Activated CD8-positive, alpha-beta memory T cell treated with anti-CD3 and anti-CD28 coated beads for 48 hours (primary cell): ENCODE measurements around the gene KCNQ2.

ENCODE experiments used
- DNase-seq, 3 experiments: peaks; one replicate each; pipeline ENCODE4 v3.0.0-alpha.2; 2020; ENCODE audit warnings: low read depth in 2 of 3, low spot score in 2 of 3

Gene KCNQ2

GRCh38 chr20:63359937-63360849 lies 112.3 kb downstream of the KCNQ2 start:
- DNase-seq, result no peak

GRCh38 chr20:63359164-63359934 lies 113.1 kb downstream of the KCNQ2 start:
- DNase-seq, result no peak

DNA sequence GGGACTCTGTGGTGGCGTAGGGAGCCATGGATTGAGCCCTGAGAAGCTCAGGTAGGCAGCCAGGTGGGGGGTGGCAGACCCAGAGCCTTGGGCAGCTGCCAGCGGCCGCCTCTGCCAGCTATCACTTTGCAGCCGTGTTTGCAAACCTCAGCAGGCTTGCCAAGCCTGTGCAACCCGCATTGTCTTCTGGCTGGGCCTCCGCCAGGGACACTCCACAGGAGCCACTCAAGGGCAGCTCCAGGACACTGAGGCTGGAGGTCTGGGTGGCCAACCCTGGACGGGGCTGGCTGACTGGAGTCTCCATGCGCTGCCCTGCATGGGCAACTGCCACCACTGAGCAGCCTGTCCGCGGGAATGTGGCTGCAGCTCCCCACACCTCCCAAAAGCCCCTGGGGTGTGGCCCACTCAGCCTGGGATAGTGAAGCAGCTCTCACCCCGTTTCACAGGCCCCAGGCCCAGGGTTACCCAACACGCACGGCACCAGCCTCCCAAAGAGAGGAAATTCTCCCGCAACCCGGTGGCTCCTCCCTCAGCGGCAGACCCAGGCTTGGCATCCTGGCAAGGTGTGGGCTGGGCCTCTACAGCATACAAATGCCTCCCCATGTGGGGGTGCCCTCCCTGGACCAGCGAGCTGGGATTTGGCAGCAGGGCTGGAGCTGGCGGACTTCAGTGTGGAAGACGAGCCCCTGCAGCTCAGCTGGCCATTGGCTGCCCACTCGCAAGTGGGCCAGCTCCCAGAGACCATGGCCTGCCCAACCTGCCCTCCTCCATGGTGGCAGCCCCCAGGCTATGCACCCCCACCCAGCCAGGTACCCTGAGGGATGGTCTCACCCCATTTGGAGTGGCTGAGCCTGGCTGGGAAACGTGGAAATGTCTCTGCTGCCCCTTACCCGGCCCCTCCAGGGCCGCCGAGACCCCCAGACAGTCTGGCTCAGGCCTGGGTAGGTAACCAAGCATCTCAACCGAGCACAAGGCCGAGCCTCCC lies 114.2 kb downstream of the KCNQ2 start:
- no peak for DNase-seq

GRCh38 chr20:63356931-63357879 lies 115.2 kb downstream of the KCNQ2 start:
- no peak for DNase-seq

- DNase-seq, result no peak
These were observed 115.9 kb downstream of the KCNQ2 start for GRCh38 chr20:63356511-63356910.

DNA sequence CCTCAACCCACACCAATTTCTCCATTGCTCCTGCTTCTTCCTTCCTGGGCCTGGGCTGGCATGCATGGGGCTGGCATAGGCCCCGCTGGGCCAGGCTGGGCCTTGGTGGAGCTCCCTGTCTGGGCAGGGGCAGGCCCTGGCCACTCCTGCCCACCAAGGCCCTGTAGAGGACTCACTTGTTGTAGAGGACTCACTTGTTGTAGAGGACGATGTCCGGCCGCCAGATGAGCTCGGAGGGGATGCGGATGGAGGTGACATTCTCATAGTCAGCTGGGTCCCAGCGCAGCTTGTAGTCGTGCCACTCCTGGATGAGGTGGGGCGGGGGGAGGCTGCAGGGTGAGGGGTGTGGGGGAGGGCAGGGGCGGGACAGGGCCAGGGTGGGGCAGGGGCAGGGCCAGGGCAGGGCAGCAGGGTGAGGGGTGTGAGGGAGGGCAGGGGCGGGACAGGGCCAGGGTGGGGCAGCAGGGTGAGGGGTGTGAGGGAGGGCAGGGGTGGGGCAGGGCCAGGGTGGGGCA lies 116.6 kb downstream of the KCNQ2 start:
- no peak for DNase-seq

- no peak for DNase-seq
These were observed 117.7 kb downstream of the KCNQ2 start for GRCh38 chr20:63354636-63355350.

GRCh38 chr20:63352811-63353221 lies 119.6 kb downstream of the KCNQ2 start:
- no peak for DNase-seq

GRCh38 chr20:63351811-63352591 lies 120.5 kb downstream of the KCNQ2 start:
- DNase-seq, result no peak

DNA sequence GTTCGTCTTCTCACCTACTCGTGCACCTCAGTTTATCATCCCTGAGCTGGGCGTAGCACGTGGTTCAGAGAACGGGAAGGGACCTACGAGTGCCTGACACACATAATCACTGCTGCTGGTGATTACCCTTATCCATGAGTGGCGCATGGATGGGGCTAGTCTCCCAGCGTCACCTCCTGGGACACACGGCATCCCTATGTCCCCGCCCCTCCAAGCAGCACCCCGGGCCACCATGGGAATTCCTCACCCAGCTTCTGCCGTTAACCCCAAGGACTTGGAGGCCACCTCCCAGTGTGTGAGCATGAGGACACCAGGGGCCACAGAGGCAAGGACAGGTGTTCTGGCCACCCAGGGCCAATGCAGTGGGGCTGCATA lies 121.1 kb downstream of the KCNQ2 start:
- DNase-seq, result no peak

- DNase-seq, result no peak
These were observed 121.7 kb downstream of the KCNQ2 start for GRCh38 chr20:63350597-63351325.
